ENCODE results near the gene TMEM88. TPM values are rescaled to one million over a fixed set of nuclear protein-coding genes. Genes with fewer than 3 reads are reported as not detected.

TMEM88 gene
- total and polyA plus RNA-seq, 2 of the 13 experiments (the other 11 are each of a cell fraction or from before 2014, with no cell fraction given), result 0.31 to 0.66 TPM

DNA sequence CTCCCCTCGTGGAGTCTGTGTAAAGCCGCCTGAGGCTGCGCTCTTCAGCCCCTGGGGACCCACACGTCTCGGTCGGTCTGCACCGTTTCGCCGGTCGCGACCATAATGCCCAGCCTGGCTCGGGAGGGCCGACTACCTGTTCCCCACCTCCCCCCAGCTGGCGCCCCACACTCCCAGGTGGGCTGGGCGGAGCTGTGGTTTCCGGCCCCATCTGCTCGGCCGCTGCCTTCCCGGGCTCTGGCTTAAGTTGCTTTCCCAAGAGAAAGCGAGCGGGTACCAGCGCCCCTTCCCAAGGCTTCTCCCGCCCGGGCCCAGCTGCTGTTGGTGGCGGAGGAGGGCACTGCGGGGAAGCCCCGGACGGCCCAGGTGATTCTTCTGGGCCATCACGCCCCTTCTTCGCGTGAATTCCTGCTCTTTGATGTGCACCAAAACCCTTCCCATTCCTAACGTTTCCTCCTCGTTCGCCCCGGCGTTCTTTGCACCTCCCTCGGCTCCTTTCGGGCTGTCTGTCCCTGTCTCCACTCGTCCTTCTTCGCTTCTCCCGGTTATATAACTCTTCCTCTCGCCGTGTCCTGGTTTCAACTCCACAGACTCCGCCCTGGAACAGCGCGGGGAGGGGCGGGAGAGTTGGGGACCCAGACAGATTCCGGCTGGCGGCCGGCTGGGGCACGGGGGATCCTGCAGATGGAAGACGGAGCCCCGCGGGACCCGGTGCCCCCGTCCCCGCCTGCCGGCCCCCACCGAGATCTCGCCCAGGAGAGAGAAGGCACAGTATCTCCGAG is 18.9 kb upstream of the TMEM88 start (continued):
- TF ChIP-seq ZNF879 (CRISPR knock-in tag; IDR thresholded peaks at IDR 0.05), result no peak; the same call in 1 of the 2 replicates
- TF ChIP-seq ZNF570 (CRISPR knock-in tag; IDR thresholded peaks at IDR 0.05; ENCODE audit: borderline replicate concordance), result no peak
- TF ChIP-seq ZNF451 (CRISPR knock-in tag; IDR thresholded peaks at IDR 0.05), result no peak
- TF ChIP-seq ZNF124 (CRISPR knock-in tag; IDR thresholded peaks at IDR 0.05), result no peak
- no peak for TF ChIP-seq CREB1 (IDR thresholded peaks at IDR 0.05)
- no peak for TF ChIP-seq CREB1 (CRISPR knock-in tag; IDR thresholded peaks at IDR 0.05)
- no peak for TF ChIP-seq ZNF326 (CRISPR knock-in tag; IDR thresholded peaks at IDR 0.05; ENCODE audit: borderline replicate concordance)
- TF ChIP-seq, protein P1, sequence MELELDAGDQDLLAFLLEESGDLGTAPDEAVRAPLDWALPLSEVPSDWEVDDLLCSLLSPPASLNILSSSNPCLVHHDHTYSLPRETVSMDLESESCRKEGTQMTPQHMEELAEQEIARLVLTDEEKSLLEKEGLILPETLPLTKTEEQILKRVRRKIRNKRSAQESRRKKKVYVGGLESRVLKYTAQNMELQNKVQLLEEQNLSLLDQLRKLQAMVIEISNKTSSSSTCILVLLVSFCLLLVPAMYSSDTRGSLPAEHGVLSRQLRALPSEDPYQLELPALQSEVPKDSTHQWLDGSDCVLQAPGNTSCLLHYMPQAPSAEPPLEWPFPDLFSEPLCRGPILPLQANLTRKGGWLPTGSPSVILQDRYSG (CRISPR knock-in tag; IDR thresholded peaks at IDR 0.05), result peak; percentile 54; the same call in 1 of the 2 replicates
- TF ChIP-seq, protein P2, sequence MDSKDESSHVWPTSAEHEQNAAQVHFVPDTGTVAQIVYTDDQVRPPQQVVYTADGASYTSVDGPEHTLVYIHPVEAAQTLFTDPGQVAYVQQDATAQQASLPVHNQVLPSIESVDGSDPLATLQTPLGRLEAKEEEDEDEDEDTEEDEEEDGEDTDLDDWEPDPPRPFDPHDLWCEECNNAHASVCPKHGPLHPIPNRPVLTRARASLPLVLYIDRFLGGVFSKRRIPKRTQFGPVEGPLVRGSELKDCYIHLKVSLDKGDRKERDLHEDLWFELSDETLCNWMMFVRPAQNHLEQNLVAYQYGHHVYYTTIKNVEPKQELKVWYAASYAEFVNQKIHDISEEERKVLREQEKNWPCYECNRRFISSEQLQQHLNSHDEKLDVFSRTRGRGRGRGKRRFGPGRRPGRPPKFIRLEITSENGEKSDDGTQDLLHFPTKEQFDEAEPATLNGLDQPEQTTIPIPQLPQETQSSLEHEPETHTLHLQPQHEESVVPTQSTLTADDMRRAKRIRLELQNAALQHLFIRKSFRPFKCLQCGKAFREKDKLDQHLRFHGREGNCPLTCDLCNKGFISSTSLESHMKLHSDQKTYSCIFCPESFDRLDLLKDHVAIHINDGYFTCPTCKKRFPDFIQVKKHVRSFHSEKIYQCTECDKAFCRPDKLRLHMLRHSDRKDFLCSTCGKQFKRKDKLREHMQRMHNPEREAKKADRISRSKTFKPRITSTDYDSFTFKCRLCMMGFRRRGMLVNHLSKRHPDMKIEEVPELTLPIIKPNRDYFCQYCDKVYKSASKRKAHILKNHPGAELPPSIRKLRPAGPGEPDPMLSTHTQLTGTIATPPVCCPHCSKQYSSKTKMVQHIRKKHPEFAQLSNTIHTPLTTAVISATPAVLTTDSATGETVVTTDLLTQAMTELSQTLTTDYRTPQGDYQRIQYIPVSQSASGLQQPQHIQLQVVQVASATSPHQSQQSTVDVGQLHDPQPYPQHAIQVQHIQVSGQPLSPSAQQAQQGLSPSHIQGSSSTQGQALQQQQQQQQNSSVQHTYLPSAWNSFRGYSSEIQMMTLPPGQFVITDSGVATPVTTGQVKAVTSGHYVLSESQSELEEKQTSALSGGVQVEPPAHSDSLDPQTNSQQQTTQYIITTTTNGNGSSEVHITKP (CRISPR knock-in tag; IDR thresholded peaks at IDR 0.05; ENCODE audit: low read depth), result no peak
- 0 out of 2 replicates have a peak, but pooled peaks have one; percentile 7 for TF ChIP-seq HOXA9 (CRISPR knock-in tag; IDR thresholded peaks at IDR 0.05; ENCODE audit: borderline replicate concordance)
- no peak for TF ChIP-seq ZNF619 (CRISPR knock-in tag; IDR thresholded peaks at IDR 0.05)
- no peak for TF ChIP-seq EEA1 (CRISPR knock-in tag; IDR thresholded peaks at IDR 0.05; ENCODE audit: borderline replicate concordance)
- TF ChIP-seq TBX3 (IDR thresholded peaks at IDR 0.05; ENCODE audit: borderline replicate concordance), result no peak
- no peak for TF ChIP-seq MEF2D (CRISPR knock-in tag; IDR thresholded peaks at IDR 0.05)
- no peak for TF ChIP-seq ATRX (CRISPR knock-in tag; IDR thresholded peaks at IDR 0.05; ENCODE audit: borderline replicate concordance)
- TF ChIP-seq TFAP4 (IDR thresholded peaks at IDR 0.05; ENCODE audit: borderline replicate concordance, low read depth), result no peak
- peak; percentile 79; the same call in 1 of the 2 replicates for TF ChIP-seq ZMAT3 (CRISPR knock-in tag; conservative IDR thresholded peaks at IDR 0.05)
- TF ChIP-seq ZNF101 (CRISPR knock-in tag; IDR thresholded peaks at IDR 0.05; ENCODE audit: borderline replicate concordance, low read depth), result peak; percentile 29; the same call in 1 of the 2 replicates
- peak; percentile 39; the same call in 1 of the 2 replicates for TF ChIP-seq NKX3-1 (CRISPR knock-in tag; IDR thresholded peaks at IDR 0.05)
- TF ChIP-seq ATF7 (IDR thresholded peaks at IDR 0.05), result no peak
- TF ChIP-seq ATF7 (CRISPR knock-in tag; IDR thresholded peaks at IDR 0.05), result no peak
- peak; percentile 59; the same call in 1 of the 2 replicates for TF ChIP-seq DR1 (CRISPR knock-in tag; IDR thresholded peaks at IDR 0.05)
- TF ChIP-seq CAMTA2 (CRISPR knock-in tag; IDR thresholded peaks at IDR 0.05; ENCODE audit: borderline replicate concordance), result no peak
- peak; percentile 90 for TF ChIP-seq POLR2G (IDR thresholded peaks at IDR 0.05; ENCODE audit: low read depth, low read length)
- no peak for TF ChIP-seq MZF1 (CRISPR knock-in tag; IDR thresholded peaks at IDR 0.05; ENCODE audit: borderline replicate concordance)

Measured in HepG2 (cell line).